ENCODE measurements around the gene POLR1G.

The POLR1G gene

GRCh38 chr19:45380107-45380506 is 26.3 kb upstream of the POLR1G start:
- CTCF ChIA-PET = no interaction called here
- TF ChIP-seq, protein P1, sequence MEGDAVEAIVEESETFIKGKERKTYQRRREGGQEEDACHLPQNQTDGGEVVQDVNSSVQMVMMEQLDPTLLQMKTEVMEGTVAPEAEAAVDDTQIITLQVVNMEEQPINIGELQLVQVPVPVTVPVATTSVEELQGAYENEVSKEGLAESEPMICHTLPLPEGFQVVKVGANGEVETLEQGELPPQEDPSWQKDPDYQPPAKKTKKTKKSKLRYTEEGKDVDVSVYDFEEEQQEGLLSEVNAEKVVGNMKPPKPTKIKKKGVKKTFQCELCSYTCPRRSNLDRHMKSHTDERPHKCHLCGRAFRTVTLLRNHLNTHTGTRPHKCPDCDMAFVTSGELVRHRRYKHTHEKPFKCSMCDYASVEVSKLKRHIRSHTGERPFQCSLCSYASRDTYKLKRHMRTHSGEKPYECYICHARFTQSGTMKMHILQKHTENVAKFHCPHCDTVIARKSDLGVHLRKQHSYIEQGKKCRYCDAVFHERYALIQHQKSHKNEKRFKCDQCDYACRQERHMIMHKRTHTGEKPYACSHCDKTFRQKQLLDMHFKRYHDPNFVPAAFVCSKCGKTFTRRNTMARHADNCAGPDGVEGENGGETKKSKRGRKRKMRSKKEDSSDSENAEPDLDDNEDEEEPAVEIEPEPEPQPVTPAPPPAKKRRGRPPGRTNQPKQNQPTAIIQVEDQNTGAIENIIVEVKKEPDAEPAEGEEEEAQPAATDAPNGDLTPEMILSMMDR (IDR thresholded peaks at IDR 0.05; ENCODE audit: control extremely low read depth, extremely low read depth, low read depth, missing control alignments) = no peak
- no peak for DNase-seq (ENCODE audit: extremely low spot score)
- POLR2A ChIA-PET = interaction anchor here (0.7 kb wide), 1 partner anchor 10 kb away, joined by 3 read pairs; the partner anchor contains the start of gene ERCC2

DNA sequence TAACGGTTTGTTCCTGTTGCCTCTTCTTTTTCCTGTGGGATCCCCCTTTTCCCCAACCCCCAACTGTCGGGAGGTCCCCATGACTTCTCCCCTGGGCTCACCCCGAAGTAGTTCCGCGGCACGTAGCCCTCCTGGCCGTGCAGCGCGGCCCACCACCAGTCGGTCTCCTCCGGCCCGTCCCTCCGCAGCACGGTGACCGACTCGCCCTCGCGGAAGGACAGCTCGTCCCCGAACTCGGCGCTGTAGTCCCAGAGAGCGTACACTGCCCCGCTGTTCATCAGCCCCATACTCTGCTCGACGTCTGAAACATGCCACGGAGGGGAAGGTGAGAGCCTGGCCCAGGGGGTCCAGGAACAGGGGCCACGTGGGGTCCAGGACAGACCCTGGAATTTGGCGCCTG is 24.0 kb upstream of the POLR1G start:
- CTCF ChIA-PET = no interaction called here
- no peak for DNase-seq (ENCODE audit: extremely low spot score)
- POLR2A ChIA-PET = no interaction called here
- TF ChIP-seq, protein P1 (IDR thresholded peaks at IDR 0.05; ENCODE audit: control extremely low read depth, extremely low read depth, low read depth, missing control alignments) = no peak

GRCh38 chr19:45385392-45386221 is 20.8 kb upstream of the POLR1G start:
- POLR2A ChIA-PET = no interaction called here
- DNase-seq (ENCODE audit: extremely low spot score) = no peak
- CTCF ChIA-PET = no interaction called here
- TF ChIP-seq, protein P1 (IDR thresholded peaks at IDR 0.05; ENCODE audit: control extremely low read depth, extremely low read depth, low read depth, missing control alignments) = no peak

DNA sequence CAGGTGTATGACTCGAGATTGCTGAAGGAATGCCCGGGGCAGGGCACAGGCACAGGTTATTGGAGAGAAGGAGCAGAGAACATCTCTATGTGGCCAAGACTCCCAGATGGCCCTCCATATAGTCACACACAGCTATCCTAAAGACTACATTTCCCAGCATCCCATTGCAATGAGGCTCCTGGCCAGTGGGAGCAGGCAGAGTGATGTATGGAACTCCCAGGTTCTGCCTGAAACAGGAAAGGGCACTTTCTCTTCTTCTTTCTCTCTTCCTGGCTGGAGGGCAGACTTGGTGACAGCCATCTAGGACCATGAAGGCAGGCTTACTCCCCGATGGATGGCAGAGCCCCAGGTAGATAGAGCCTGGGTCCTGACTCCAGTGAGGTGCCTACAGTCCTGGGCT is 15.1 kb upstream of the POLR1G start:
- POLR2A ChIA-PET = no interaction called here
- TF ChIP-seq, protein P1 (IDR thresholded peaks at IDR 0.05; ENCODE audit: control extremely low read depth, extremely low read depth, low read depth, missing control alignments) = no peak
- CTCF ChIA-PET = no interaction called here
- DNase-seq (ENCODE audit: extremely low spot score) = no peak

GRCh38 chr19:45391871-45392665 is 14.4 kb upstream of the POLR1G start:
- ChIA-PET CTCF (interaction anchor here (0.6 kb wide), 1 partner anchor 12 kb away, joined by 3 read pairs; no protein-coding TSS in a partner anchor), POLR2A (no interaction called here)
- no peak for DNase-seq (ENCODE audit: extremely low spot score)

More at GRCh38 chr19:45391871-45392665, 14.4 kb upstream of the POLR1G start:
- TF ChIP-seq, protein P1 (IDR thresholded peaks at IDR 0.05; ENCODE audit: control extremely low read depth, extremely low read depth, low read depth, missing control alignments) = no peak

Data from GM10248 (cell line).